Measurements from ENCODE around the gene MRGPRG. TPM values are rescaled to one million over a fixed set of nuclear protein-coding genes. Genes with fewer than 3 reads are reported as not detected.

The MRGPRG gene
- polyA plus RNA-seq, 1 donor (not counting 4 experiments of a cell fraction or from before 2014, with no cell fraction given): not detected

DNA sequence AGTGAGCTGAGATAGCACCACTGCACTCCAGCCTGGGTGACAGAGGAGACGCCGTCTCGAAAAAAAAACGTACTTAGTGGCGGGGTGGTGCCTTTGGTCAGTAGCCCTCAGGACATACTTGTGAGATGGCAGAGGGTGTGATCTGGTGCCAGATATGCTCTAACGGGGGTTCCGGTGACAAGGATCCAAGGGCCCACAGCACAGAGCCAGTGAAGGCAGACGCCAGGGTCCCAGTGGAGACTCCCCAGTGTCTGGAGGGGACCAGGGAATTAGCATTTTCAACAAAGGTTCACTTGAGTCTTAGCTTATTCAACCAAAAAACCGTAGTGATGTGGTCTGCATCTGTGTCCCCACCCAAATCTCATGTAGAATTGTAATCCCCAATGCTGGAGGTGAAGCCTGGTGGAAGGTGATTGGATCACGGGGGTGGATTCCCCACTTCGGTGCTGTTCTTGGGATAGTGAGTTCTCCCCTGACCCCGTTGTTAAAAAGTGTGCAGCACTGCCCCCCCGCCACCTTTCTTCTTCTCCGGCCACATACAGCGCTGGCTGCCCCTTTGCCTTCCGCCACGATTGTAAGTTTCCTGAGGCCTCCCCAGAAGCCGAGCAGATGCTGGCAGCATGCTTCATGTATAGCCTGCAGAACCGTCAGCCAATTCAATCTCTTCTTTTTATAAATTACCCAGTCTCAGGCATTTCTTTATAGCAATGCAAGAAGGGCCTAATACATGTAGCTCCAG is 26.9 kb downstream of the MRGPRG start:
- H3K9ac ChIP-seq (ENCODE audit: control insufficient read depth, extremely low read depth, insufficient read depth, low read length): no peak overlapping the region
- no peaks in the 10 kb centered on the region for H3K9me3 ChIP-seq (ENCODE audit: control insufficient read depth, low read depth, low read length)
- no peak for TF ChIP-seq EZH2 (IDR thresholded peaks at IDR 0.05; ENCODE audit: low read length)
- TF ChIP-seq, protein P1, sequence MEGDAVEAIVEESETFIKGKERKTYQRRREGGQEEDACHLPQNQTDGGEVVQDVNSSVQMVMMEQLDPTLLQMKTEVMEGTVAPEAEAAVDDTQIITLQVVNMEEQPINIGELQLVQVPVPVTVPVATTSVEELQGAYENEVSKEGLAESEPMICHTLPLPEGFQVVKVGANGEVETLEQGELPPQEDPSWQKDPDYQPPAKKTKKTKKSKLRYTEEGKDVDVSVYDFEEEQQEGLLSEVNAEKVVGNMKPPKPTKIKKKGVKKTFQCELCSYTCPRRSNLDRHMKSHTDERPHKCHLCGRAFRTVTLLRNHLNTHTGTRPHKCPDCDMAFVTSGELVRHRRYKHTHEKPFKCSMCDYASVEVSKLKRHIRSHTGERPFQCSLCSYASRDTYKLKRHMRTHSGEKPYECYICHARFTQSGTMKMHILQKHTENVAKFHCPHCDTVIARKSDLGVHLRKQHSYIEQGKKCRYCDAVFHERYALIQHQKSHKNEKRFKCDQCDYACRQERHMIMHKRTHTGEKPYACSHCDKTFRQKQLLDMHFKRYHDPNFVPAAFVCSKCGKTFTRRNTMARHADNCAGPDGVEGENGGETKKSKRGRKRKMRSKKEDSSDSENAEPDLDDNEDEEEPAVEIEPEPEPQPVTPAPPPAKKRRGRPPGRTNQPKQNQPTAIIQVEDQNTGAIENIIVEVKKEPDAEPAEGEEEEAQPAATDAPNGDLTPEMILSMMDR (optimal IDR thresholded peaks at IDR 0.05 in 1 of 3, IDR thresholded peaks at IDR 0.05 in 1 of 3, conservative IDR thresholded peaks at IDR 0.05 in 1 of 3; ENCODE audit: extremely low read depth in 1 of 3, insufficient read depth in 2 of 3, low read length in 3 of 3): no peak
- no peaks in the 10 kb centered on the region for H3K9me1 ChIP-seq (ENCODE audit: control insufficient read depth, extremely low read depth, insufficient read depth, low read length)
- no peaks in the 10 kb centered on the region for H4K20me1 ChIP-seq (ENCODE audit: control insufficient read depth, extremely low read depth, insufficient read depth, low read length)
- no peaks in the 10 kb centered on the region for H3K4me1 ChIP-seq (ENCODE audit: control insufficient read depth, extremely low read depth, insufficient read depth, low read length)
- no peaks in the 10 kb centered on the region for H3K79me2 ChIP-seq (ENCODE audit: control insufficient read depth, insufficient read depth, low read length)
- dilution Hi-C loops (cut with MboI; ENCODE audit: extremely low pct_ligation_motif_present, low sequenced_read_pairs): no loop called here
- H3K36me3 ChIP-seq (ENCODE audit: control insufficient read depth in 2 of 2, extremely low read depth in 1 of 2, insufficient read depth in 2 of 2, low read length in 2 of 2): no peaks in the 10 kb centered on the region
- H3K4me3 ChIP-seq (ENCODE audit: control insufficient read depth in 2 of 3, extremely low read depth in 1 of 3, insufficient read depth in 2 of 3, low read depth in 1 of 3, low read length in 3 of 3): no peak overlapping the region
- H3K27me3 ChIP-seq (ENCODE audit: control insufficient read depth, extremely low read depth, insufficient read depth, low read length): peaks cover 22% of the 10 kb centered on the region
- FAIRE-seq (no peak), DNase-seq (ENCODE audit: low read depth, low spot score) (no peak)
- H3K27ac ChIP-seq (ENCODE audit: control insufficient read depth, insufficient read depth, low read length): no peak overlapping the region
- no peak overlapping the region for H2AFZ ChIP-seq (ENCODE audit: control insufficient read depth, low read length)
- no peak overlapping the region for H3K4me2 ChIP-seq (ENCODE audit: control insufficient read depth, extremely low read depth, insufficient read depth, low read depth, low read length)

GRCh38 chr11:3190600-3190999 is 28.0 kb downstream of the MRGPRG start:
- Histone ChIP-seq H3K4me3 (ENCODE audit: control insufficient read depth in 2 of 3, extremely low read depth in 1 of 3, insufficient read depth in 2 of 3, low read depth in 1 of 3, low read length in 3 of 3) (no peak overlapping the region), H4K20me1 (ENCODE audit: control insufficient read depth, extremely low read depth, insufficient read depth, low read length) (no peaks in the 10 kb centered on the region), H3K9me3 (ENCODE audit: control insufficient read depth, low read depth, low read length) (no peaks in the 10 kb centered on the region), H2AFZ (ENCODE audit: control insufficient read depth, low read length) (no peak overlapping the region), H3K27me3 (ENCODE audit: control insufficient read depth, extremely low read depth, insufficient read depth, low read length) (peaks cover 21% of the 10 kb centered on the region), H3K36me3 (ENCODE audit: control insufficient read depth in 2 of 2, extremely low read depth in 1 of 2, insufficient read depth in 2 of 2, low read length in 2 of 2) (no peaks in the 10 kb centered on the region), H3K4me2 (ENCODE audit: control insufficient read depth, extremely low read depth, insufficient read depth, low read depth, low read length) (no peak overlapping the region), H3K9ac (ENCODE audit: control insufficient read depth, extremely low read depth, insufficient read depth, low read length) (no peak overlapping the region), H3K9me1 (ENCODE audit: control insufficient read depth, extremely low read depth, insufficient read depth, low read length) (no peaks in the 10 kb centered on the region), H3K27ac (ENCODE audit: control insufficient read depth, insufficient read depth, low read length) (no peak overlapping the region), H3K79me2 (ENCODE audit: control insufficient read depth, insufficient read depth, low read length) (no peaks in the 10 kb centered on the region), H3K4me1 (ENCODE audit: control insufficient read depth, extremely low read depth, insufficient read depth, low read length) (no peaks in the 10 kb centered on the region)
- DNase-seq (ENCODE audit: low read depth, low spot score) (no peak), FAIRE-seq (no peak)
- dilution Hi-C loops (cut with MboI; ENCODE audit: extremely low pct_ligation_motif_present, low sequenced_read_pairs): no loop called here
- no peak for TF ChIP-seq EZH2 (IDR thresholded peaks at IDR 0.05; ENCODE audit: low read length)
- TF ChIP-seq, protein P1 (optimal IDR thresholded peaks at IDR 0.05 in 1 of 3, IDR thresholded peaks at IDR 0.05 in 1 of 3, conservative IDR thresholded peaks at IDR 0.05 in 1 of 3; ENCODE audit: extremely low read depth in 1 of 3, insufficient read depth in 2 of 3, low read length in 3 of 3): no peak

Data from keratinocyte (primary cell).